ENCODE data around the gene WNK2. TPM values are rescaled to one million over a fixed set of nuclear protein-coding genes. Genes with fewer than 3 reads are reported as not detected.

Gene WNK2
- total RNA-seq, 1 donor from 2014 or later, result 222 TPM

DNA sequence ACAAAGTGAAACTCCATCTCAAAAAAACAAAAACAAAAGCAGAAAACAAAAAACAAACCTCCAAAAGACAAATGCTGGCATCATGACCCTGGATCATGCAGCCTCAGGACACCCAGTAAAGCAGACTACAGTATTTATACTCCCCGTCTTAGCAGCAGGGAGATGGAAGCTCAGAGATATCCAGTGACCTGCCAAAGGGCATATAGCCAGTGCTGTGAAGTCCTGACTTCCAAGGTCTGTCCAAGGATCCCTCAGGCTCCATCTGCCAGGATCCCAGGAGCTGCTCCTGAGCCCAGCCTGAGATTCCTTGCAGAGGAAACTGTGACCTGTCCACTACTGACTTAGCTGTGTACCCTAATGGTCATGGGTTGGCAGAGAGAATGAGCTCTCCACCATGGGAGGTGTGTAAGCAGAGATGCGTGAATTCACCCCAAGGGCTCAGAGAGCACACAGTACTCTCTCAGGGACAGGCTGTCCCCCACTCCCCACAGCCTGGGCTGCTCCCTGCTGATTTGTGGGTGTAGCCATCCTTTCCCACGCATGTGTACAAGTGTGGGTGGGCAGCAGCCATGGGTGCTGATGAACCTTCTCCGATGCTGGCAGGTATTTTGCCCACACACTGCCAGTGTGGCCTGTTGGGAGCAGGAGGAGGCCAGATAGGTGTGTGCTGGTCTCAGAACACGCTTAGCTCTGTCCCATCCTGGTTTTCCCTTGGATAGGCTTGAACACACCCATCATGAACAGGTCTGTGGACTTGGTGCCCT, 2.1 kb upstream of the WNK2 start:
- ATAC-seq (ENCODE audit: poor library complexity) (no peak), DNase-seq (no peak)
- intact Hi-C loops (cut with DNase I), result no loop called here

DNA sequence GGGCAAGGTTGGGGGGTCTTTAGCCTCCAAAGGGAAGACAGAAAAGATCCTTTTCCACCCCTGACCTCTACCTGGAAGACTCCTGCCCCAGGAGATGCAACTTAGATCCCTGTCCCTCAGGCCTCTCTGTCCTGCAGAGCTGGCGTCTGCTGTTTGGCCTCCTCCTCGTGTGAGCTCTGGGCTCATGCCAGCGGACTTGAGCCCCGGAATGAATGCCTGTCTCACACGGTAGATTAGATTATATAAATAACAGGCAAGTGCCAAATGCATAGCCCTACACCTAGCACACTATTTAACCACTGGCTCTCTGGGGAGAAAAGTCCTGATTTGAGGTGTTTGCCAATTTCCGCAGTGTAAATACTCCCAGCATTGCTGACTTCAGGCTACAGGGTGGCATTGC, 1.4 kb upstream of the WNK2 start:
- ATAC-seq (ENCODE audit: poor library complexity) (no peak), DNase-seq (peak; percentile 66)
- intact Hi-C loops (cut with DNase I), result no loop called here

DNA sequence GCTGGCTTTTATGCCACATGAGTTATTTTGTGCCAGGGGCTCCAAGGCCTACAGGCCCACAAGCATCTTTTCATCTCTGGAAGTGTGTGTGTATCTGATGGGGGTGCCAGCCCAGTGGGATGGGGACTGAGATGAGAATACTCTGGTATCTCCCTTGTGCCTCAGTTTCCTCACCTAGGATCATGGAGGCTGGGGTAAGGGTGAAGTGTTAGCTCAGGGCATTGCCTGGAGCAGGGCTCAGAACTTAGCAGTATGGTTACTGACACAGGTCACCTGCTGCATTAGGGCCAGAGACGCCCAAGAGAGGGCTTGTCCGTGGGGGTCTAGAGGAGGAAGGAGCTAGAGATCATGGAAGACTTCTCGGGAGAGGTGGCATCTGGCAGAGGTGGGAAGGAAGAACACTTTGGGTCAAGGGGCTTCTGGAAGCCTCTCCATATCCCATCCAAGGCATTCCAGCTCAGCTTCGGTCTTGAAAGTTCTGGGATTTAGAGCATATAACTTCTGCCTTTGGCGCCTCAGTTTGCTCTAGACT, 742 bp upstream of the WNK2 start:
- ATAC-seq (ENCODE audit: poor library complexity) (no peak), DNase-seq (no peak)
- intact Hi-C loops (cut with DNase I), result no loop called here

DNA sequence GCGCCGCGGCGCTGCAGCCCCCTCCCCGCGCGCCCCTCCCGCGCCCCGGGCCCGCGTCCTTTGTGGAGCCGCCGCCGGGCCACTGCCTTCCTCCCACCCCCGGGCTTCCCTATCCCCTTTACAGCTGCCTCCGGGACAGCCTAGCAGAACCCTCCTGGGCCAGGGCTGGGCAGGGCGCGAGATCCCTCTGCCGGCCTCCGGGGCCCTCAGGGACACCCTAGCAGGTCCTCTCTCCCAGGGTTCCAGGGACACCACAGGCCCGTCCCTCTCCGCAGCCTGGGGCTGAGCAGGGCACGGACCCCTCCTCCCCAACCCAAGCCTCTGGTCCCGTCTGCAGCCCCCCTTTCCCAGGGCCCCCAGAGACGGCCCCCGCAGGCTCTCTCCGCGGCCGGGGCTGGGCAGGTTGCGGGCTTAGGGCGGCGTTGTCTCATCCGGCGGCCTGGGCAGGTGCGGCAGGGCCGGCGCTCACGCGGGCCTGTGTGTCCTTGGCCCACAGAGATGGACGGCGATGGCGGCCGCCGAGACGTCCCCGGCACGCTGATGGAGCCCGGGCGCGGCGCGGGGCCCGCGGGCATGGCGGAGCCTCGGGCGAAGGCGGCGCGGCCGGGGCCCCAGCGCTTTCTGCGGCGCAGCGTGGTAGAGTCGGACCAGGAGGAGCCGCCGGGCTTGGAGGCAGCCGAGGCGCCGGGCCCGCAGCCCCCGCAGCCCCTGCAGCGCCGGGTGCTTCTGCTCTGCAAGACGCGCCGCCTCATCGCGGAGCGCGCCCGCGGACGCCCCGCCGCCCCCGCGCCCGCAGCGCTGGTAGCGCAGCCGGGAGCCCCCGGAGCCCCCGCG, 710 bp downstream of the WNK2 start:
- ATAC-seq (ENCODE audit: poor library complexity), result no peak
- no peak for DNase-seq
- intact Hi-C loops (cut with DNase I), result no loop called here

DNA sequence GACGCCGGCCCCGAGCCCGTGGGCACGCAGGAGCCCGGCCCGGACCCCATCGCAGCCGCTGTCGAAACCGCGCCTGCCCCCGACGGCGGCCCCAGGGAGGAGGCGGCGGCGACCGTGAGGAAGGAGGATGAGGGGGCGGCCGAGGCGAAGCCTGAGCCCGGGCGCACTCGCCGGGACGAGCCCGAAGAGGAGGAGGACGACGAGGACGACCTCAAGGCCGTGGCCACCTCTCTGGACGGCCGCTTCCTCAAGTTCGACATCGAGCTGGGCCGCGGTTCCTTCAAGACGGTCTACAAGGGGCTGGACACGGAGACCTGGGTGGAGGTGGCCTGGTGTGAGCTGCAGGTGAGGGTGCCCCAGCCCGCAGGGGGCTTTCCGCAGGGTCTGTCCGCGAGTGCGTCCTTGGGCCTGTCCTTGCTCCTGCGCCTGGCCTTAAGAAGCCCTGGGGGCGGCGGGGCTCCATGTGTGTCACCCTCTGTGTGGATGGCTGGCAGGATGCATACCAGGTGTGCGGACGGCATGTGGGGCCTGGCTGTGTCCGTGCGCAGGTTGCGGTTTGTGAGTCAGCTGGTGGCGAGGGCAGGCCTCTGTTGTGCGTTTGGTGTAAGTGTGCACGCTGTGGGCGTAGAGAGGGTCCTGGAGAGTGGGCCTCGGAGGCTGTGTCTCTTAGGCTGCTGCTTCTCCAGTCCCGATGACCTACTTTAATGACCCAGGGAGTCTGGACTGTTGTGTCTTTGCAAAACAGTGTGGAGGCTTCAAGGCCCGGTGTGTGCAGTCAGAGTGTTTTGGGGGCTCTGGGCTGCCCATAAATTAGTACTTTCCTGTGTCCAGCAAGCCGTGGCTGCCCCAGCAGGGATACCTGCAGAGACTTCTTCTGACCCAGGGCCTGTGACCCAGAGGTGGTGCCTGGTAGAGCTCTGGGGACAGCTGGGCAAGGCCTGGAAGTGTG, 1.6 kb downstream of the WNK2 start:
- intact Hi-C loops (cut with DNase I), result no loop called here
- ATAC-seq (ENCODE audit: poor library complexity), result no peak
- DNase-seq, result no peak

DNA sequence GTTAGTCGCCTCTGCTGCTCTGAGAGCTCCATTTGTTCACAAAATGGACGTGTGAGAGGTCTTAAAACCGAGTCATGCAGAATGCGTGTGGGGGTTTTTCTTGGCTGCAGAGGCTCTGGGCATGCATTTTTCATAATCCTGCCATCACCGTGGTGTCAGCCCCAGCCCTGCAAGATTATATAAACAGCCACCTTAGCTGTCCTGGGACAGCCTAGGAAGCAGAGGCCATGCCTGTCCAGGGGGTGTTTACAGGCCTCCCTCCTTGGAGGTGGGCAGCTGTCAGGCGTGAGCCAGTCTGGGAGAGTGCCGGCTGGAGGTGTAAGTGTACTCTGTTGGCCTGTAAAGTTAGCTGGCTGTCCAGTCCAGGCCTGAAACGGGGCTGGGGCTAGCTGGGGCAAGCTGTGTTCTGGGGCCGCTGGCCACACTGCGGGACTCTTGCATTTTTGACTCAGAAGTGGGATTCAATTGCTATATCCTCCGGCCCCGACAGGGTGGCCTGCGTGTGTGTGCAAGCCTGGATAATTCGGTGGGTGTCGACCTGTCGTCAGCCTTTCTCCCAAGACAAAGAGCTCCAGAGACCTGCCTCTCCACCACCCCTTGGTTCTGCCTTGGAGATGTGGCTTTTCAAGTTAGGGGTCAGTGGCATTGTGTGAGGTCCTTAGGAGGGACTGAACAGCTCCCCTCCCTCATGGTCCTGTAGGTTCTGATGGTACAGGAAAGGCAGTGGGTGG, 2.4 kb downstream of the WNK2 start:
- intact Hi-C loops (cut with DNase I), result no loop called here
- no peak for DNase-seq
- peak; percentile 5 for ATAC-seq (ENCODE audit: poor library complexity)

DNA sequence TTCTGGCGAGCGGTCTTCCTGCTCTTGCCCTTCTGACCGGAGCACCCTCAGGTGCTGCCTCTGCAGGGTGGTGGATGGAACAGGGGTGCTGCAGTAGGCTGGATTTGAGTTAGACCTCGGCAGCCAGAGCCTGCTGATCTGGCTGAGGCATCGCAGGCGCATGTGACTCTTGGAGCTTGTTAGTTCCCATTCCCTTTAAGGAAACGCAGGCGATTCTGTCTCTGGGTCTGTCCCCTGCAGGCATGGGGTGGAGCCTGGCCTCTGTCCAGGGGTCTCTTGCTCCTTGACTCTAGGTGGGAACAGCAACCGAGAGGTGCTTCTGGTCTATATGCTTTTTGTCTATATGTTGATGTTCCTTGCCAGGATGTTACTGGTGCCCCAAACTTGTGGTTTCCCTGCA, 3.1 kb downstream of the WNK2 start:
- intact Hi-C loops (cut with DNase I), result no loop called here
- ATAC-seq (ENCODE audit: poor library complexity) (peak; percentile 68), DNase-seq (peak; percentile 78)

DNA sequence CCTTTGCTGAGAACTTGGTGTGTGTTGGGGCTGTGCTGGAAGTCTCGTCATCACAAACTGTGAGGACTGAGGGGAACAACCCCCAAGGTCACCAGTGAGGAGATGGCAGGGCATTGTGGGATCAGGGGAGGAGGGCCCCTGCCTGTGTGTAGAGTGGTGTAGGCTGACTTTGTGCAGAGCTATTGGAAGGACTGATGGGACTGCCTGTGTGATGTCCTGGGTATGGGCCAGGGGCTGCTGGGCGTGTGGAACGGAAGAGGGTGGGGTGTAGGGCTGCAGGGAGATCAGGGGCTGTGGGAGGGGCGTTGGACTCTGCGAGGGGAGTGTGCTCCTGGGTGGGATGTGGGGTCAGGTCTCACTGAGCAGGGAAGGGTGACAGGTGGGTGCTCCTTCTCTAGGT, 3.6 kb downstream of the WNK2 start:
- ATAC-seq (ENCODE audit: poor library complexity) (peak; percentile 65), DNase-seq (peak; percentile 64)
- intact Hi-C loops (cut with DNase I), result no loop called here

DNA sequence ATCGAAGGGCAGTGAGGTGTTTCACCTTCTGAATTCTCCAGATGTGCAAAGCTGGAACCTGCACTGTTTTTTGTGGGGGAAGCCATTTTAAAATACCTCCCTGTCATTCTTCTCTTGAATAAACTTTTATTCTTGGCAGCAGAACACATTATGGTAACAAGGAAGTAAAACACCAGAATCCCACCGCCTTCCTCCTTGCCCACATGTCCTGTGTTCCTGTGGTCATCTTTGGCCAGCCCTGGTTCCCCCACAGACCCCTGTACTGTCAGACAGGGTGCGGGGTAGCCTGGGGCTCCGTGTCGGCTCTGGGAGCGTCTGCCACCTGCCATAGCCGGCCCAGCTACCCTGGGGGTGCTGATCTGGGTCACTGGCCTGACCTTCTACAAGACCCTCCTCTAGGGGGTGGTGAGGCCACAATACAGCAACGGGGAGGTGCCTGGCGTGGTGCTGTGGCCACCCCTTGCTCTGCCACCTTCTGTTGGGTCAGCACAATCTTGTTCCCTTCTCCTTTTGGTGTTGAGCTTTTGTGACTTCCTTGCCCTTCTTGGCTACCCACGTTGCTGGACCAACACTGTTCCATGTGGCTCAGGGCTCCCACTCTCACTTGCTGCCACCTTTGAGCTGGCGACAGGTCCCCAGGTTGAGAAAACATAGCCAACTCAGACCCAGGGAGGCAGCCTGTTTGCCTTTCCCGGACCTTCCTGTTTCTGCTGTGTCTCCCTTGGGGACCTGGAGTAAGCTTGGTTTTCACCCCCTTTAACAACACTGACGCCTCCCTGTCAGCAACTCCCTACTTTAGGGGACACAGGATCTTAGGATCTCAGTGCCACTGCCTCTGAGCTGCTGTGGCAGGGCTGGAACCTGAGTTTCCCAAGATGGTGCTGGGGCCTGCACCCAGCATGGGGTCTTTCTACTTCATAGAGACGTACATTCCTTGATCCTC, 4.8 kb downstream of the WNK2 start:
- intact Hi-C loops (cut with DNase I), result no loop called here
- DNase-seq, result peak; percentile 22
- ATAC-seq (ENCODE audit: poor library complexity), result no peak

DNA sequence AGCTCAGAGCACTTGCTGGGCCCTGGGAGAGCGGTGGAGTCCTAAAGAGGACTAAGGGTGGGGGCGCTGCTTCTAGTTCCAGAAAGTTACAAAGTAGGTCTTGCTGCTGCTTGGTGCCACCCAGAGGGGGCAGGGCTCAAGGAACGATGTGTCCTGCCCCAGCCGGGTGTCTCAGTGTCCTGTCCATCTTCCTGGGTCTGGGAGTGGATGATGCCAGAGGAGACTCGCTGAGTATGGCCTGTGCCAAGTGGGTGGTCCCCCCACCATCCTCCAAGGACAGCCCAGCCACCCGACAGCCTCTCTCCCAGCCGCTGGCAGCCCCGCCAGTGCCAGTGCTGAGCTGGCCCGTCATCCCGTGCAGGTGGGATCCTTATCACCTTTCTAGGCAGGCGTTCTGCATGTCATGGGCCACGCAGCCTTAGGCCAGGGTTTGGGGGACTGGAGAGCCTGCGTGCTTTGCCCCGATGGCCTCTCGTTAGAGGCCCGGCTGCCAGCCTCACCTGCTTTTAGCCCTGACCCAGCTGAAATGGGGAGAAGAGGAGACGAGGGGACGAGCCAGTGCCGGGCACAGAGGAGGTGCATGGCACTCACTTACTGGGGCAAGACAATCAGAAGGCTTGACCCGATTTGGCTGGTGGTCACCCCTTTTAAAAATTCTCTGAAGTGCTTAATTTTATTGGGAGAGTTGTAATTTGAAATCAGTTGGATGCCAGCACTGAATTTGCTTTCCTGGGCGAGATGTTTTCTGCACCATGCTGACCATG, 5.6 kb downstream of the WNK2 start:
- intact Hi-C loops (cut with DNase I), result no loop called here
- peak; percentile 42 for DNase-seq
- ATAC-seq (ENCODE audit: poor library complexity), result no peak

DNA sequence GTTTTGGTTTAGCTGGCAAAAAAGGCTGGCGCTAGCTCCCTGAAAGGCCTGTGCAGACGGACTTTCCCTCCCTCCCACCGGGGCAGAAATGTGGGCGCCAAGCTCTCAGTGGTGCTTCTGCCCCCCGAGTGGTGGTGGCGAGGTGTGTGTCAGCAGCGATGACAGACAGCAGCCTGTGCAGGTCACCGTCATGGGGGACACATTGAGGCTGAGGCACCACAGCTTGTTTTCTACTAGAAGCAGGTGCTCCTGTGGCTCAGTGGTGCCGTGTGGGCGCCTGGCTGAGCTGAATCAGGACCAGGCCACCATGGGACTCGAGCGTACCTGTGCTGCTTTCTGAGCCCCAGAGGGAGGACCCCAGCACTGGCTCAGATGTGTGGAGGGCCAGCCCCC, 6.2 kb downstream of the WNK2 start:
- DNase-seq (peak; percentile 37), ATAC-seq (ENCODE audit: poor library complexity) (no peak)
- intact Hi-C loops (cut with DNase I), result no loop called here

DNA sequence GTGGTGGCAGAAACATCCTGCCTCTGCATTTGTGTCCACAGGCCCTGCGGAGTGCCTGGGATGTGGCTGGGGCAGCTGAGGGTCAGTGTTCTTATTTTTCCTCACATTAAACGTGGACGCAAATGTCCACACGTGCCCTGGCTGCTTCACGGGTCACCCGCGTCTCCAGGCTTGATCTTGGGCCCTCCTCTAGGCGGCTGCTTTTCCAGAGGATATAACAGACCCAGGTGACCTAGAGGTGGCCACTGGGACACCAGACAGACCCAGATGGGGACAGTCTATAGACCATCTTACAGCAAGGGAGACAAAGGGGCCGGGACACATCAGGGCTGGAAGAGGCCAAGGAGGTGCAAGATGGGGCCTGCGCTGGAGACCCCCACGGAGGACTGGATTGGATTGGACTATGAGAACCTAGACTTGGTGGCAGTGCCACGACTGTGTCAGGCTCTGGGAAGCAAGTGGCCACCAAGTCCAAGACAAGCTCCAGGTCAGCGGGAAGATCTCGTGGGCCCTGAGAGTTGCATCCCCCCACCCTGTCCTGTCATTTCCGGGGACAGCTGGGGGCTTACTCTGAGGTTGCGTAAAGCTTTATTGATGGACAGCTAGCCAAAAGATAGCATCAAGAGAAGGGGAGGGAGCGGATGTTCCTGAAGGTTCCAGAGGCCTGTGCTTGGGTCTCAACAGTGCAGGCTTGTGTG, 6.9 kb downstream of the WNK2 start:
- DNase-seq, result peak; percentile 15

DNA sequence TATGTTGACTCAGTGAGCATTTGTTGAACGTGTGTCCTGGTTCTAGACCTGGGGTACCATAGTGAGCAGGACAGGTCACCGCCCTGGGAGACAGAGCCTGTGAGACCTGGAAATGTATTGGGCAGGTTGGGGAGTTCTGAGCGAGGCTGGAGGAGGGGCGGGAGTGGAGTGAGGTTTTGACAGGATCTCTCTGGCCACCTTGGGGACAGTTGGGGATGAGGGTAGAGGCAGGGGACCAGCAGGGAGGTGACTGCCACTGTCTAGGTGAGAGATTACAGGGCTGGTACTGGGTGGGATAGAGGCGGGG, 7.4 kb downstream of the WNK2 start:
- ATAC-seq (ENCODE audit: poor library complexity) (no peak), DNase-seq (peak; percentile 17)
- intact Hi-C loops (cut with DNase I), result no loop called here

More for the DNA sequence above, 6.9 kb downstream of the WNK2 start:
- intact Hi-C loops (cut with DNase I), result no loop called here
- ATAC-seq (ENCODE audit: poor library complexity), result no peak

DNA sequence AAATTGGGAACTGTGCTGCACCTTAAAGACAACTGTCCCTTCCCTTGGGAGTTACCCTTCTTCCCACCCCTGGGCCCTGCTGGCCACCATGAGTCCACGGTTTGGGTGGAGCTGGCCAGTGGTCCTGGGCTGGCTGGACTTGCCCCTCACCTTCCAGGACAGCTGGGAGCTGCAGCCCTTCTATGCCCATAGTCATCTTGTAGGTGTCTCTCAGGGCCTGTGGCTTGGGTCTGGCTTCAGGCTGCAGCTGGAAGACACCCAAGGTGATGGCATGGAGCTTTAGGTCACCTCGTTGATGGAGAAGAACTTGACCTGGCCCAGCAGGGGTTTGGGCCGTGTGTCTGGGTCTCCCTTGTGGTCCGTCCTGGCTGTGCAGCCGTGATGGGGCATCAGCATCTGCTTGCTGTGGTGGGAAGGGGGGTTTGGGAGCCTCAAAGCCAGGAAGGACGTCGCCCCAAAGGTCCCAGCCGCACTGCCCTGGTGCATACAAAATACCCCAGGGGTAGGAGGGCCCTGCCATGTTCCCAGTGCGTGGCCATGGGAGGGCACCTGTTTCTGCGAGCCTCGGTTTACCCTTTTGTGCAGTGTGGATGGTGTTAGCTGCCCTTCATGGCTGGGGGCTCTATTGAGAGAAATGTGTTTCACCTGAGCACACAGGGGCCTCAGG, 8.9 kb downstream of the WNK2 start:
- intact Hi-C loops (cut with DNase I), result no loop called here
- DNase-seq (peak; percentile 19), ATAC-seq (ENCODE audit: poor library complexity) (no peak)

DNA sequence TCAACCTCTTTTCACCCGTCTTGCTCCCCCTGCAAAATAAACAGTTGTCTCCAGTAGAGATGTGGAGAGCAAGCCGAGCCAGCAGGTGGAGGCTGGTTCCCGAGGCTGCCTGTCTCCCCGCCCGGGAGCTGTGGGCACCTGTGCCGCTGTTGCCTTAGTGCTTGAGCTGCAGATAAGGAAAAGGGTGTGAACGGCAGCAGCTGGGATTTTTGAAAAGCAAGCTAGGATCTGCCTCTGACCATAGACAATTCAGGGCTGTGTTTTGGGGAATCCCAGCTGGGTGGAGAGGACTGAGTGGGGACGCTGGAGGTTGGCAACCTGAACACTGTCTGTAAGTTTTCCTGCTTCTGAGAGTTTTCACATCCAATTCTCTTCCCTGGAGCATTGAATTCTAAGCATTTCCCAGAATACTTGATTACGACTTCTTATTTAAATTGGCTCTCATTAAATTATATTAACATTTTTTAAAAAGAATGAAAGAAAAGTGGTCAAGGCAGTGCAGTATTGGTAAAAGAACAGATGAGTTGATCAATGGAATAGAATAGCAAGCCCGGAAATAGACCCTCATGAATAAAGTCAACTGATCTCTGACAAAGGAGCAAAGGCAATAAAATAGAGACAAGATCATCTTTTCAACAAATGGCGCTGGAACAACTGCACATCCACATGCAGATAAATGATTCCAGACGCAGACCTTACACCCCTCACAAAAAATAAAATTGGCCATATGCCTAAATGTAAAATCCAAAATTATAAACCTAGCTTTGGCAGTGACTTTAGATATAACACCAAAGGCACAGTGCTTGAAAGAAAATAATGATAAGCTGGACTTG, 9.7 kb downstream of the WNK2 start:
- intact Hi-C loops (cut with DNase I), result no loop called here
- ATAC-seq (ENCODE audit: poor library complexity) (peak; percentile 26), DNase-seq (peak; percentile 41)

Measured in Right ventricle myocardium superior (tissue), 1 donor.